HL-60 (cell line): ENCODE data around the gene IL1R1.
"Not testable (repeated sequence)": the region's sequence is repeated elsewhere in the genome, so short reads cannot be mapped to it uniquely, and the experiment has no call there.

Experiments
- DNase-seq, 2 experiments: peaks; one replicate each; pipeline ENCODE4 v3.0.0-alpha.2; 2010 to 2020; ENCODE audit warnings: low read depth in 1 of 2, low spot score in 1 of 2
- H3K27ac ChIP-seq: fragments of 250-450 bp; sonication (Bioruptor Pico); replicated peaks from 2 replicates; pipeline ENCODE4 v1.5.1; 2020; ENCODE audit warnings: mild to moderate bottlenecking, moderate library complexity
- H3K27me3 ChIP-seq: fragments of 250-450 bp; sonication (Bioruptor Pico); 2 replicates; pipeline ENCODE4 v1.5.1; 2021; ENCODE audit warnings: mild to moderate bottlenecking, moderate library complexity; ENCODE audit not compliant: insufficient read depth, poor library complexity, severe bottlenecking
- H3K4me3 ChIP-seq: replicated peaks from 2 replicates; pipeline ENCODE4 v1.5.1; 2011; ENCODE audit warnings: mild to moderate bottlenecking, control low read depth, low read length; ENCODE audit not compliant: insufficient read depth
- CTCF ChIP-seq: IDR thresholded peaks from one replicate; pipeline ENCODE4 v1.5.1; 2011; ENCODE audit warnings: low read length, control low read depth, inconsistent platforms; ENCODE audit not compliant: insufficient read depth
- GABPA ChIP-seq: IDR thresholded peaks from 2 replicates; pipeline ENCODE4 v1.6.1; 2012; ENCODE audit warnings: low read depth
- POLR2AphosphoS5 ChIP-seq: IDR thresholded peaks from 2 replicates; pipeline ENCODE4 v1.6.1; 2012; ENCODE audit warnings: low read depth
- SPI1 ChIP-seq: IDR thresholded peaks from 2 replicates; pipeline ENCODE4 v1.6.1; 2012; ENCODE audit warnings: low read depth, mild to moderate bottlenecking, borderline replicate concordance
- TF ChIP-seq, protein P1 (sequence below): IDR thresholded peaks from 2 replicates; pipeline ENCODE4 v1.6.1; 2012; ENCODE audit warnings: low read depth; ENCODE audit not compliant: insufficient replicate concordance

IL1R1 gene

DNA sequence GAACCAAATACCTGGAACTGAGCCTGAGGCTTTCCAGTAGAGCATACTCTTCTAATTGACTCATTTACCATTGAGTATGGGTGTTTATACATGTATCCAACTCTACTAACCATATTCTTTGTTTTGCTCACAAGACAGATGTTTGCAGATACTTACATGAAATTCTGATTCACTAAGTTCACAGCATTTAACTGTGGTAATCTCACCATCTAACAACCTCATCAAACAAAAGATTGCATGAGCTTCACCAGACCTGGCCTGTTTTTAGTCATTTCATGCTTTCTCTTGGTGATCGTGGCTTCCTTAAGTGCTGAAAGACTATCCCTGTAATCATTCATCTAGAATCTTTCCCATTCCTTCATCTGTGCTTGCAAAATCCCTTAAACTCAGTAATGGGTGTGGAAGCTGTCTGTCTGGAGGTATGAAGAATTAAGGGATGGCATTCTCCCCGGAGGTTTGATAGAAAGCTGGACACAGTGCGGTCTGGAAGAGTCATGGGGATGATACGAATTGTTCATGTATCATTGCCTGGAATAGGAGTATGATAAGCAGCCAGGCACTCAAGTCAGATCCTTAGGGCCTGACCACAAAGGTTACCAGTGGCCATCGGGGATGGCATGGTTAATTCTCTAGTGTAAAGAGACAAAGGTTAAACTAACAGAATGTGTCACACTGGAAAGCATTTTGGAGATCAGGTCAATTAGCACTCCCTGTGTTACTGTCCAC, 42.0 kb upstream of the IL1R1 start:
- no peak for DNase-seq

GRCh38 chr2:102101097-102101848, 41.3 kb upstream of the IL1R1 start:
- no peak for DNase-seq
- TF ChIP-seq SPI1 (no peak), GABPA (no peak), CTCF (no peak), POLR2AphosphoS5 (no peak)
- TF ChIP-seq, protein P1, sequence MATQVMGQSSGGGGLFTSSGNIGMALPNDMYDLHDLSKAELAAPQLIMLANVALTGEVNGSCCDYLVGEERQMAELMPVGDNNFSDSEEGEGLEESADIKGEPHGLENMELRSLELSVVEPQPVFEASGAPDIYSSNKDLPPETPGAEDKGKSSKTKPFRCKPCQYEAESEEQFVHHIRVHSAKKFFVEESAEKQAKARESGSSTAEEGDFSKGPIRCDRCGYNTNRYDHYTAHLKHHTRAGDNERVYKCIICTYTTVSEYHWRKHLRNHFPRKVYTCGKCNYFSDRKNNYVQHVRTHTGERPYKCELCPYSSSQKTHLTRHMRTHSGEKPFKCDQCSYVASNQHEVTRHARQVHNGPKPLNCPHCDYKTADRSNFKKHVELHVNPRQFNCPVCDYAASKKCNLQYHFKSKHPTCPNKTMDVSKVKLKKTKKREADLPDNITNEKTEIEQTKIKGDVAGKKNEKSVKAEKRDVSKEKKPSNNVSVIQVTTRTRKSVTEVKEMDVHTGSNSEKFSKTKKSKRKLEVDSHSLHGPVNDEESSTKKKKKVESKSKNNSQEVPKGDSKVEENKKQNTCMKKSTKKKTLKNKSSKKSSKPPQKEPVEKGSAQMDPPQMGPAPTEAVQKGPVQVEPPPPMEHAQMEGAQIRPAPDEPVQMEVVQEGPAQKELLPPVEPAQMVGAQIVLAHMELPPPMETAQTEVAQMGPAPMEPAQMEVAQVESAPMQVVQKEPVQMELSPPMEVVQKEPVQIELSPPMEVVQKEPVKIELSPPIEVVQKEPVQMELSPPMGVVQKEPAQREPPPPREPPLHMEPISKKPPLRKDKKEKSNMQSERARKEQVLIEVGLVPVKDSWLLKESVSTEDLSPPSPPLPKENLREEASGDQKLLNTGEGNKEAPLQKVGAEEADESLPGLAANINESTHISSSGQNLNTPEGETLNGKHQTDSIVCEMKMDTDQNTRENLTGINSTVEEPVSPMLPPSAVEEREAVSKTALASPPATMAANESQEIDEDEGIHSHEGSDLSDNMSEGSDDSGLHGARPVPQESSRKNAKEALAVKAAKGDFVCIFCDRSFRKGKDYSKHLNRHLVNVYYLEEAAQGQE: no peak
- H3K27me3 ChIP-seq: no peaks in the 10 kb centered on the region
- no peak overlapping the region for H3K4me3 ChIP-seq
- H3K27ac ChIP-seq: no peak overlapping the region

More for the DNA sequence above, 42.0 kb upstream of the IL1R1 start:
- H3K4me3 ChIP-seq: no peak overlapping the region
- H3K27me3 ChIP-seq: no peaks in the 10 kb centered on the region
- no peak overlapping the region for H3K27ac ChIP-seq
- no peak for TF ChIP-seq POLR2AphosphoS5
- TF ChIP-seq, protein P1: no peak
- no peak for TF ChIP-seq SPI1
- no peak for TF ChIP-seq GABPA
- TF ChIP-seq CTCF: no peak

DNA sequence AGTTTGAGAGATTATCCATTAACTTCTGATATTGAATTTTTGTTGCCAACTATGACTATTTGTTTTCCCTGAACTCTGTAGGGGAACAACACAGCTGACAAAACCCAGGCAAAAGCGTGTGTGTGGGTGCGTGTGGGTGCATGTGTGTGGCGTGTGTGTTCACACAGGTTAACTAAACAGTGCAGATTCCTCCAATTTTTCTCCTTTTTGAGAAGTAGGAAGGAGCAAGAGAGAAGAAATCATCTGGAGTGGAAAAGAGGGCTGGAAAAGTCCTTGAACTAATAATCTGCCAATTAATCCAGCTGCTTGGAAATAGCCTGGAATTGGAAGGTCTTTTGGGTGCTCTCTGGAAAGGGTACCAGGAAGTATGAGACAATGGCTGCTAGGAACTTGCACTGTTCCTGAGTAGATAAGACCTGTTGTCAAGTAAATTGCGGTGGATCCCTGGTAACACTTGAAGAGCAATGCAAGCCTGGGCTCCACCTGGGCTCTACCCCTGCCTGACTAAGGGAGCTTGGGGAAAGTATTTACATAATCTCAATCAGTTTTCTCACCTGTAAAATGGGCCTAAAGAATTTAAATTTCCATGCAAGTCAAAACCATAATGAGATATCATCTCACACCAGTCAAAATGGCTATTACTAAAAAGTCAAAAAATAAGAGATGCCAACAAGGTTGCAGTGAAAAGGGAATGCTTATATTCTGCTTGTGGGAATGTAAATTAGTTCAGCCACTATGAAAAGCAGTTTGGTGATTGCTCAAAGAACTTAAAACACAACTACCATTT, 40.5 kb upstream of the IL1R1 start:
- DNase-seq: no peak
- Histone ChIP-seq H3K27ac (no peak overlapping the region), H3K27me3 (no peaks in the 10 kb centered on the region), H3K4me3 (no peak overlapping the region)
- TF ChIP-seq POLR2AphosphoS5 (no peak), CTCF (no peak), SPI1 (no peak), GABPA (no peak)
- TF ChIP-seq, protein P1: no peak

DNA sequence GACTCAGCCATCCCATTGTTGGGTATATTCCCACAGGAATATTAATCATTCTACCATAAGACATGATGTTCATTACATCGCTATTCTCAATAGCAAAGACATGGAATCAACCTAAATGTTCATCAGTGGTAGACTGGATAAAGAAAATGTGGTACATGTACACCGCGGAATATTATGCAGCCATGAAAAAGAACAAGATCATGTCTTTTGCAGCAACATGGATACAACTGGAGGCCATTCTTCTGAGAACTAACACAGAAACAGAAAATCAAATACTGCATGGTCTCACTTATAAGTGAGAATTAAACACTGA, 40.0 kb upstream of the IL1R1 start:
- DNase-seq, H3K27me3 ChIP-seq, H3K27ac ChIP-seq, H3K4me3 ChIP-seq: not testable (repeated sequence)
